Mucosa of rectum (tissue), 2 donors: ENCODE data around the gene CDC14B.
A peak's percentile ranks its signal among the peaks of the same experiment; 100 is the strongest.

ENCODE experiments used
- H3K27ac ChIP-seq, 2 donors: one replicate each; pipeline ENCODE4 v1.7.0; 2013; ENCODE audit warnings: inconsistent platforms in 2 of 2, low read depth in 2 of 2, low read length in 2 of 2
- H3K27me3 ChIP-seq, 2 donors: one replicate each; pipeline ENCODE4 v1.7.0; 2013; ENCODE audit warnings: low read length in 2 of 2; ENCODE audit not compliant: control insufficient read depth in 2 of 2, insufficient read depth in 2 of 2
- H3K36me3 ChIP-seq, 2 donors: one replicate each; pipeline ENCODE4 v1.7.0; 2013; ENCODE audit warnings: low read length in 2 of 2; ENCODE audit not compliant: control insufficient read depth in 2 of 2, insufficient read depth in 2 of 2
- H3K4me1 ChIP-seq, 2 donors: one replicate each; pipeline ENCODE4 v1.7.0; 2013; ENCODE audit warnings: low read length in 2 of 2, mild to moderate bottlenecking in 1 of 2; ENCODE audit not compliant: control insufficient read depth in 2 of 2, insufficient read depth in 2 of 2
- H3K4me3 ChIP-seq, 2 donors: one replicate each; pipeline ENCODE4 v1.7.0; 2013; ENCODE audit warnings: low read length in 2 of 2
- H3K9ac ChIP-seq, 2 donors: one replicate each; pipeline ENCODE4 v1.7.0; 2013; ENCODE audit warnings: low read length in 2 of 2, low read depth in 1 of 2, mild to moderate bottlenecking in 1 of 2
- H3K9me3 ChIP-seq, 2 donors: one replicate each; pipeline ENCODE4 v1.7.0; 2013; ENCODE audit warnings: low read length in 2 of 2; ENCODE audit not compliant: control insufficient read depth in 2 of 2
- donor health status: healthy.
- donor health status: Normal muscosa, but diverticular disease.

Gene CDC14B

GRCh38 chr9:96565671-96566497 lies 53.8 kb downstream of the CDC14B start:
- Histone ChIP-seq H3K27me3 (no peaks in the 10 kb centered on the region), H3K4me3 (peak overlapping the region; percentile 76 to 77), H3K9me3 (no peaks in the 10 kb centered on the region), H3K9ac (peak overlapping the region; percentile 60 to 79), H3K36me3 (peaks cover 0 to 7% of the 10 kb centered on the region in 2 donors), H3K27ac (peak overlapping the region; percentile 96 to 97), H3K4me1 (peaks cover 10 to 12% of the 10 kb centered on the region in 2 donors)

GRCh38 chr9:96564217-96564616 lies 55.4 kb downstream of the CDC14B start:
- H3K9me3 ChIP-seq, result no peaks in the 10 kb centered on the region

GRCh38 chr9:96559339-96559943 lies 60.2 kb downstream of the CDC14B start:
- Histone ChIP-seq H3K9ac (no peak overlapping the region), H3K27ac (no peak overlapping the region), H3K27me3 (no peaks in the 10 kb centered on the region), H3K4me3 (no peak overlapping the region), H3K36me3 (peaks cover 0 to 7% of the 10 kb centered on the region in 2 donors), H3K9me3 (no peaks in the 10 kb centered on the region), H3K4me1 (peaks cover 0 to 3% of the 10 kb centered on the region in 2 donors)

More at GRCh38 chr9:96564217-96564616, 55.4 kb downstream of the CDC14B start:
- Histone ChIP-seq H3K27me3 (no peaks in the 10 kb centered on the region), H3K4me3 (no peak overlapping the region), H3K9ac (no peak overlapping the region), H3K36me3 (peaks cover 0 to 7% of the 10 kb centered on the region in 2 donors), H3K27ac (no peak overlapping the region), H3K4me1 (peaks cover 10 to 12% of the 10 kb centered on the region in 2 donors)

GRCh38 chr9:96557921-96558320 lies 61.7 kb downstream of the CDC14B start:
- Histone ChIP-seq H3K27me3 (no peaks in the 10 kb centered on the region), H3K4me3 (no peak overlapping the region), H3K27ac (no peak overlapping the region), H3K36me3 (peaks cover 0 to 7% of the 10 kb centered on the region in 2 donors), H3K9ac (no peak overlapping the region), H3K4me1 (no peaks in the 10 kb centered on the region), H3K9me3 (no peaks in the 10 kb centered on the region)

GRCh38 chr9:96556701-96557461 lies 62.8 kb downstream of the CDC14B start:
- Histone ChIP-seq H3K9ac (no peak overlapping the region), H3K4me3 (no peak overlapping the region), H3K27ac (peak overlapping the region in 1 of 2 donors; percentile 27), H3K4me1 (no peaks in the 10 kb centered on the region), H3K36me3 (peaks cover 0 to 2% of the 10 kb centered on the region in 2 donors), H3K9me3 (no peaks in the 10 kb centered on the region), H3K27me3 (no peaks in the 10 kb centered on the region)

GRCh38 chr9:96555567-96556386 lies 63.9 kb downstream of the CDC14B start:
- no peak overlapping the region for H3K27ac ChIP-seq
- H3K27me3 ChIP-seq, result no peaks in the 10 kb centered on the region
- H3K36me3 ChIP-seq, result peaks cover 0 to 3% of the 10 kb centered on the region in 2 donors
- no peaks in the 10 kb centered on the region for H3K4me1 ChIP-seq
- no peak overlapping the region for H3K9ac ChIP-seq
- no peaks in the 10 kb centered on the region for H3K9me3 ChIP-seq
- H3K4me3 ChIP-seq, result no peak overlapping the region

GRCh38 chr9:96554801-96555566 lies 64.7 kb downstream of the CDC14B start:
- Histone ChIP-seq H3K27ac (no peak overlapping the region), H3K4me3 (no peak overlapping the region)

GRCh38 chr9:96554326-96554725 lies 65.3 kb downstream of the CDC14B start:
- Histone ChIP-seq H3K9me3 (no peaks in the 10 kb centered on the region), H3K4me1 (no peaks in the 10 kb centered on the region), H3K27ac (no peak overlapping the region), H3K27me3 (no peaks in the 10 kb centered on the region), H3K4me3 (no peak overlapping the region), H3K36me3 (peaks cover 0 to 3% of the 10 kb centered on the region in 2 donors), H3K9ac (no peak overlapping the region)

More at GRCh38 chr9:96554801-96555566, 64.7 kb downstream of the CDC14B start:
- H3K27me3 ChIP-seq, result no peaks in the 10 kb centered on the region
- H3K9ac ChIP-seq, result no peak overlapping the region
- H3K36me3 ChIP-seq, result peaks cover 0 to 3% of the 10 kb centered on the region in 2 donors
- no peaks in the 10 kb centered on the region for H3K4me1 ChIP-seq
- no peaks in the 10 kb centered on the region for H3K9me3 ChIP-seq

- no peaks in the 10 kb centered on the region for H3K27me3 ChIP-seq
- no peak overlapping the region for H3K27ac ChIP-seq
- no peak overlapping the region for H3K9ac ChIP-seq
- no peaks in the 10 kb centered on the region for H3K4me1 ChIP-seq
- peaks cover 0 to 3% of the 10 kb centered on the region in 2 donors for H3K36me3 ChIP-seq
- H3K9me3 ChIP-seq, result no peaks in the 10 kb centered on the region
- H3K4me3 ChIP-seq, result no peak overlapping the region
Measured at GRCh38 chr9:96553070-96553469, 66.6 kb downstream of the CDC14B start.
